WTC11 (cell line): ENCODE results near the gene PGAP6. TPM values are rescaled to one million over a fixed set of nuclear protein-coding genes. Genes with fewer than 3 reads are reported as not detected.
A peak's percentile ranks its signal among the peaks of the same experiment; 100 is the strongest.

Experiments
- ATAC-seq: fragments of 200-7000 bp; cut with Tn5 transposase; 2 replicates; pipeline ENCODE4 v1.10.0; 2021; ENCODE audit warnings: mild to moderate bottlenecking, moderate library complexity
- CTCF ChIA-PET: fragments of 300-600 bp; sonication (Branson Sonifier 250); formaldehyde crosslinking; loops from one replicate; lab custom pipeline; 2021; ENCODE audit warnings: antibody characterized with exemption; lab: Charles Lee
- POLR2A ChIA-PET: fragments of 350-600 bp; sonication (Branson Sonifier 250); formaldehyde crosslinking; loops from one replicate; lab custom pipeline; 2021; ENCODE audit warnings: antibody characterized with exemption; lab: Charles Lee
- DNase-seq: peaks from one replicate; pipeline ENCODE4 v3.0.0; 2021; ENCODE audit warnings: low spot score
- H3K27ac Mint-ChIP-seq: 2 replicates; pipeline ENCODE4 v1.8.0; 2021; ENCODE audit warnings: mixed read lengths
- H3K27me3 Mint-ChIP-seq: 2 replicates; pipeline ENCODE4 v1.8.0; 2021; ENCODE audit warnings: low read depth, mild to moderate bottlenecking, moderate library complexity, mixed read lengths
- H3K36me3 Mint-ChIP-seq: 2 replicates; pipeline ENCODE4 v1.8.0; 2021; ENCODE audit warnings: mixed read lengths
- H3K4me1 Mint-ChIP-seq: 2 replicates; pipeline ENCODE4 v1.8.0; 2022; ENCODE audit warnings: mixed read lengths
- H3K4me3 Mint-ChIP-seq: 2 replicates; pipeline ENCODE4 v1.8.0; 2021; ENCODE audit warnings: mild to moderate bottlenecking, moderate library complexity, mixed read lengths
- H3K9me3 Mint-ChIP-seq: 2 replicates; pipeline ENCODE4 v1.8.0; 2021; ENCODE audit warnings: mixed read lengths
- EMX1 ChIP-seq: fragments of 250-450 bp; sonication (Bioruptor Pico); IDR thresholded peaks from 2 replicates; pipeline ENCODE4 v1.8.0; 2021; ENCODE audit warnings: mild to moderate bottlenecking
- FOXP1 ChIP-seq: sonication (generic); formaldehyde crosslinking; IDR thresholded peaks from 2 replicates; pipeline ENCODE4 v1.8.0; 2022; ENCODE audit warnings: missing genetic modification reagents, mild to moderate bottlenecking, moderate library complexity, borderline replicate concordance
- IRF2 ChIP-seq: sonication (generic); formaldehyde crosslinking; IDR thresholded peaks from 2 replicates; pipeline ENCODE4 v1.8.0; 2022; ENCODE audit warnings: low read depth, missing genetic modification reagents, borderline replicate concordance
- JUN ChIP-seq: sonication (generic); formaldehyde crosslinking; IDR thresholded peaks from 2 replicates; pipeline ENCODE4 v1.8.0; 2023; ENCODE audit warnings: mild to moderate bottlenecking, missing genetic modification reagents
- NFATC4 ChIP-seq: fragments of 250-450 bp; sonication (Bioruptor Pico); IDR thresholded peaks from 2 replicates; pipeline ENCODE4 v1.9.0; 2021; ENCODE audit warnings: mild to moderate bottlenecking
- NFE2L1 ChIP-seq: sonication (generic); formaldehyde crosslinking; IDR thresholded peaks from 2 replicates; pipeline ENCODE4 v1.8.1; 2023; ENCODE audit warnings: missing genetic modification reagents
- NR3C1 ChIP-seq: sonication (generic); formaldehyde crosslinking; conservative IDR thresholded peaks from 2 replicates; pipeline ENCODE4 v1.8.1; 2023; ENCODE audit warnings: low read depth, mild to moderate bottlenecking, missing genetic modification reagents
- OVOL2 ChIP-seq: fragments of 250-450 bp; sonication (Bioruptor Pico); IDR thresholded peaks from 2 replicates; pipeline ENCODE4 v1.9.0; 2021; ENCODE audit warnings: mild to moderate bottlenecking, borderline replicate concordance
- RELA ChIP-seq: sonication (generic); formaldehyde crosslinking; IDR thresholded peaks from 2 replicates; pipeline ENCODE4 v1.8.1; 2022; ENCODE audit warnings: missing genetic modification reagents, mild to moderate bottlenecking, borderline replicate concordance
- SOX15 ChIP-seq: fragments of 250-450 bp; sonication (Bioruptor Pico); IDR thresholded peaks from 2 replicates; pipeline ENCODE4 v1.9.0; 2021; ENCODE audit warnings: mild to moderate bottlenecking
- ZNF671 ChIP-seq: fragments of 250-450 bp; sonication (Bioruptor Pico); IDR thresholded peaks from 2 replicates; pipeline ENCODE4 v1.8.0; 2021; ENCODE audit warnings: mild to moderate bottlenecking
- total RNA-seq: library from RNA; stranded (reverse); gene quantifications from 3 replicates; pipeline ENCODE4 v1.2.3, GENCODE V29; 2021
- TF ChIP-seq, protein P1 (sequence below): fragments of 250-450 bp; sonication (Bioruptor Pico); IDR thresholded peaks from 2 replicates; pipeline ENCODE4 v1.9.0; 2021; ENCODE audit warnings: mild to moderate bottlenecking
- TF ChIP-seq, protein P2 (sequence below): sonication (generic); formaldehyde crosslinking; IDR thresholded peaks from 2 replicates; pipeline ENCODE4 v1.8.0; 2022; ENCODE audit warnings: mild to moderate bottlenecking, missing genetic modification reagents
- TF ChIP-seq, protein P3 (sequence below): sonication (generic); formaldehyde crosslinking; IDR thresholded peaks from 2 replicates; pipeline ENCODE4 v1.8.1; 2023; ENCODE audit warnings: mild to moderate bottlenecking, moderate library complexity, missing genetic modification reagents
- TF ChIP-seq, protein P4 (sequence below): sonication (generic); formaldehyde crosslinking; IDR thresholded peaks from 2 replicates; pipeline ENCODE4 v1.8.1; 2022; ENCODE audit warnings: mild to moderate bottlenecking, moderate library complexity, missing genetic modification reagents
- TF ChIP-seq, protein P5 (sequence below): sonication (generic); formaldehyde crosslinking; IDR thresholded peaks from 2 replicates; pipeline ENCODE4 v1.8.1; 2023; ENCODE audit warnings: mild to moderate bottlenecking, missing genetic modification reagents
- TF ChIP-seq, protein P6 (sequence below): sonication (generic); formaldehyde crosslinking; IDR thresholded peaks from 2 replicates; pipeline ENCODE4 v1.8.1; 2022; ENCODE audit warnings: low read depth, mild to moderate bottlenecking, moderate library complexity, missing genetic modification reagents, borderline replicate concordance

The PGAP6 gene
- total RNA-seq, 1 experiment from 2014 or later, result 108 TPM

DNA sequence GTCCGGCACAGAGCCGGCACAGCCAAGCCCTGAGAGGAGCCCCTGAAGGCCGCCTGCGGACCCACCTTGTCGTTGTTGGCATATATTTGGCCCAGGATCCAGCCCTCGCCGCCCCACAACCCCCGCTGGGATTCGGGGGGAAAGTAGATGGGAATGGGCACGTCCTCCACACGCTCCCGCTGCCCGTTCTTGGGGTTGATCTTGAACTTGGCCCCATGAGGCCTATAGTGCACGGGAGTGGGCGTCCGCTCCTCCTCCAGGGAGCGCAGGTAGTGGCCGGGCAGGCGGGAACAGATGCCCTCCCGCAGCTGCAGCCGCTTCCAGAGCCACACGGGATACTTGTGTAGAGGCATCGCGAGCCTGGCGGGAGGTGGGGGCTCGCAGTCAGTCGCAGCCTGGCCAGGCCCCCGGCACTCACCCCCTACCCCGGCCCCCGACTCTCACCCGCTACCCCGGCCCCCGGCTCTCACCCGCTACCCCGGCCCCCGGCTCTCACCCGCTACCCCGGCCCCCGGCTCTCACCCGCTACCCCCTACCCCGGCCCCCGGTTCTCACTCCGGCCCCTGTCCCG, 11.8 kb downstream of the PGAP6 start:
- no peak for DNase-seq
- peak overlapping the region; percentile 78 for H3K4me3 Mint-ChIP-seq
- peaks cover 11% of the 10 kb centered on the region for H3K4me1 Mint-ChIP-seq
- CTCF ChIA-PET, result interaction anchor here (0.6 to 3.4 kb wide), 11 partner anchors 8 to 279 kb away, joined by 3 to 30 read pairs (median 4); partner anchors contain the start of genes AXIN1 and RAB11FIP3
- no peak overlapping the region for H3K27ac Mint-ChIP-seq
- H3K27me3 Mint-ChIP-seq, result no peaks in the 10 kb centered on the region
- H3K9me3 Mint-ChIP-seq, result no peaks in the 10 kb centered on the region
- no peak for TF ChIP-seq RELA (CRISPR knock-in tag)
- TF ChIP-seq, protein P1, sequence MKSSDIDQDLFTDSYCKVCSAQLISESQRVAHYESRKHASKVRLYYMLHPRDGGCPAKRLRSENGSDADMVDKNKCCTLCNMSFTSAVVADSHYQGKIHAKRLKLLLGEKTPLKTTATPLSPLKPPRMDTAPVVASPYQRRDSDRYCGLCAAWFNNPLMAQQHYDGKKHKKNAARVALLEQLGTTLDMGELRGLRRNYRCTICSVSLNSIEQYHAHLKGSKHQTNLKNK (CRISPR knock-in tag), result peak; percentile 40; the same call in 1 of the 2 replicates
- peak; percentile 26 for TF ChIP-seq EMX1 (CRISPR knock-in tag)
- TF ChIP-seq IRF2 (CRISPR knock-in tag), result no peak
- peak; percentile 42 for ATAC-seq
- peaks cover 23% of the 10 kb centered on the region for H3K36me3 Mint-ChIP-seq
- POLR2A ChIA-PET, result interaction anchor here (1.0 to 1.6 kb wide), 3 partner anchors 9 to 14 kb away, joined by 3 to 4 read pairs (median 3); no protein-coding TSS in a partner anchor

DNA sequence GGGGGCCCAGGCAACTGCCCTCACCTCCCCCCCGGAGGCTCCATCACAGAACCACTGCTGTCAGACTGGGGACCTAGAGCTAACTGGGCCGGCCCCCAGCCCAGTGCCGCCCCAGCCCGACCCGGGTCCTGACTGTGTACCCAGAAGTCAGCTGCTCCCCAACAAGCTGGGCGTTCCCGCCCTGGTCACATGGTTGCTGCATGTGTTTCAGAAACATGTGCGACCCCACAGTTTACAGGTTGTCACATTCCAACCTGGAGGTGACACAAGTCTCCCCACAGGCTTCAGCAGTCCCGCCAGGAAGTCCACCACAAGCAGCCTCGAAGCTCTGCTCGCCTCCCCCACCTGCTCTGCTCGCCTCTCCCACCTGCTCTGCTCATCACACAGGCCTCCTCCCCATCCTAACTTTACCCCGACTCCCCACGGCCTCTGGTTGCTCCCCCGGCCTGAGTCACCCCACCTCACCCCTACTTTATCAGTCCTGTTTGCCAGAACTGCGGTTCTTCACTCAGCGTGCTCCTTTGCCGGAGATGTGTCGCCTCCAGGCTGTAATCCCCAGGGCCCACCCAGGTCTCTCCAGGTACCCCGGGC, 12.4 kb downstream of the PGAP6 start:
- CTCF ChIA-PET, result interaction anchor here (1.0 to 3.4 kb wide), 4 partner anchors 7 to 210 kb away, joined by 3 to 30 read pairs (median 4); partner anchors contain the start of genes AXIN1 and RAB11FIP3
- Mint-ChIP-seq H3K4me3 (peak overlapping the region; percentile 78), H3K4me1 (peaks cover 11% of the 10 kb centered on the region), H3K27ac (no peak overlapping the region; the same call in 1 of the 2 replicates), H3K36me3 (peaks cover 23% of the 10 kb centered on the region), H3K9me3 (no peaks in the 10 kb centered on the region), H3K27me3 (no peaks in the 10 kb centered on the region)
- POLR2A ChIA-PET, result interaction anchor here (1.6 kb wide), 1 partner anchor 10 kb away, joined by 4 read pairs; no protein-coding TSS in a partner anchor
- DNase-seq (no peak), ATAC-seq (no peak)
- TF ChIP-seq ZNF671 (CRISPR knock-in tag), result no peak
- TF ChIP-seq, protein P2, sequence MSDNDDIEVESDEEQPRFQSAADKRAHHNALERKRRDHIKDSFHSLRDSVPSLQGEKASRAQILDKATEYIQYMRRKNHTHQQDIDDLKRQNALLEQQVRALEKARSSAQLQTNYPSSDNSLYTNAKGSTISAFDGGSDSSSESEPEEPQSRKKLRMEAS (CRISPR knock-in tag), result 0 out of 2 replicates have a peak, but pooled peaks have one; percentile 7

DNA sequence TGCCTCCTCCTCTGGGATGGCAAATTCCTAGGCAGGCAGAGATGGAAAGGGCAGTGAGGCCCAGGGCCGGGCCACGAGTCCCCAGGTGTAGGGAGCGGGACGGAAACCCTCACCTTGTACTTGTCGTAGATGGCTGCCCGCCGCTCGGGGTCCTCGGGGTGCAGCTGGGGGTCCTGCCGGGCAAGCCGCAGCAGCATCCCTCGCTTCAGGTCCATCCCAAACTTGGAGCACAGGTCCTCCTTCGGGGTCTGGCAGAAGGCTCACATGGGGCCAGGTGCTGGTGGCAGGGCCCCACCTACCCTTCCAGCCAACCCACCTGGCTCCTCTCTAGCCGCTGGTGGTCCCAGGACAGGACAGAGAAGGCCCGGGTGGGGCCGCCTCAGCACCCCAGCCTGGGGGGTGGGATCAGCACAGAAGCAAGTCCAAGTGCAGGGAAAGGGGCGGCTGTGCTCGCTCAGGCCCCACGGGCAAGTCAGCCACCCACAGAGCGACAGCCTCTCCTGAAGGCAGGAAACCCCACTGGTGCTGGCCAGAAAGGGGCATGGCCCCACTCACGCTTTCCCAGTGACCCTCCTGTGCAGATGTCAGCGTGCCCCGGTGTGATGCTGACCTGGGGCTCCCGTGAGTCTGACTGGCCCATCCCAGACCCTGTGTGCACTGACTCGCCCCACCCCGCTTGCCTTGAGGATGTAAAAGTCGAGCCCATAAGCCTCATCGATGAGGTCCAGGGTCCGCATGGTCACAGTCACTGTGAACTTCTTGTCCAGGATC, 13.2 kb downstream of the PGAP6 start:
- no peak for ATAC-seq
- Mint-ChIP-seq H3K4me1 (peaks cover 11% of the 10 kb centered on the region), H3K9me3 (no peaks in the 10 kb centered on the region), H3K4me3 (no peak overlapping the region), H3K36me3 (peaks cover 22% of the 10 kb centered on the region), H3K27ac (no peak overlapping the region; the same call in 1 of the 2 replicates), H3K27me3 (no peaks in the 10 kb centered on the region)
- no peak for TF ChIP-seq NFATC4 (CRISPR knock-in tag)
- no peak for TF ChIP-seq NR3C1
- ChIA-PET CTCF (interaction anchor here (1.0 to 1.1 kb wide), 2 partner anchors 16 to 211 kb away, joined by 3 to 5 read pairs; partner anchors contain the start of gene AXIN1), POLR2A (no interaction called here)
- no peak for DNase-seq

DNA sequence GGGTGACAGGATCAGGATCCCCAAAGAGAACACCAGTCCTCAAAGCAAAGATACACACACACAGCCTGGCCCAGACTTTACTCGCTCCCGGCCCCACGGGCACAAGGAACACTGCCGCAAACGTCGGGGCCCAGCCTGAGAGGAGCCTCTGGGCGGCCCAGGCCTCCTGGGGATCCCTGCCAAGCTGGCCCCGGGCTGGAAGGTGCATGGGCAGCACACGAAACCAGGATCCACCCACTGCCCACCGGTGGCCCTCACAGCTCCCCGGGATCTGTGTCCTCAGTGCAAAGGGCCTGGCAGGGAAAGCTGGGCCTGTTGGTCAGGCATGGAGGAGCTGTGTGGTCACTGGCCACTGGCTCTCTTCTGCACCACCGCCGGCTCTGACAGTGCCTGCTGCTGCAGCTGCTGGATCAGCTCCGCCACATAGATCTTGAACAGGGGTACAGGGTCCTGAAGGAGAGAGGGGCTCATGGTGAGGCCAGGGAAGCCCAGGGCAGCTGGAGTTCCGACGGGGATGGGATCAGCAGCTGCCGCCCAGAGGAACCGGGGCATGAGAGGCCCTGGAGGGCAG, 14.4 kb downstream of the PGAP6 start:
- ATAC-seq (no peak), DNase-seq (no peak)
- Mint-ChIP-seq H3K27ac (peak overlapping the region; percentile 53; the same call in 1 of the 2 replicates), H3K36me3 (peaks cover 19% of the 10 kb centered on the region), H3K4me1 (peaks cover 11% of the 10 kb centered on the region), H3K4me3 (no peak overlapping the region), H3K27me3 (no peaks in the 10 kb centered on the region), H3K9me3 (no peaks in the 10 kb centered on the region)
- ChIA-PET POLR2A (no interaction called here), CTCF (interaction anchor here (1.1 kb wide), 1 partner anchor 14 kb away, joined by 4 read pairs; no protein-coding TSS in a partner anchor)
- TF ChIP-seq, protein P3, sequence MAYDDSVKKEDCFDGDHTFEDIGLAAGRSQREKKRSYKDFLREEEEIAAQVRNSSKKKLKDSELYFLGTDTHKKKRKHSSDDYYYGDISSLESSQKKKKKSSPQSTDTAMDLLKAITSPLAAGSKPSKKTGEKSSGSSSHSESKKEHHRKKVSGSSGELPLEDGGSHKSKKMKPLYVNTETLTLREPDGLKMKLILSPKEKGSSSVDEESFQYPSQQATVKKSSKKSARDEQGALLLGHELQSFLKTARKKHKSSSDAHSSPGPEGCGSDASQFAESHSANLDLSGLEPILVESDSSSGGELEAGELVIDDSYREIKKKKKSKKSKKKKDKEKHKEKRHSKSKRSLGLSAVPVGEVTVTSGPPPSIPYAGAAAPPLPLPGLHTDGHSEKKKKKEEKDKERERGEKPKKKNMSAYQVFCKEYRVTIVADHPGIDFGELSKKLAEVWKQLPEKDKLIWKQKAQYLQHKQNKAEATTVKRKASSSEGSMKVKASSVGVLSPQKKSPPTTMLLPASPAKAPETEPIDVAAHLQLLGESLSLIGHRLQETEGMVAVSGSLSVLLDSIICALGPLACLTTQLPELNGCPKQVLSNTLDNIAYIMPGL (CRISPR knock-in tag), result no peak
- TF ChIP-seq, protein P4, sequence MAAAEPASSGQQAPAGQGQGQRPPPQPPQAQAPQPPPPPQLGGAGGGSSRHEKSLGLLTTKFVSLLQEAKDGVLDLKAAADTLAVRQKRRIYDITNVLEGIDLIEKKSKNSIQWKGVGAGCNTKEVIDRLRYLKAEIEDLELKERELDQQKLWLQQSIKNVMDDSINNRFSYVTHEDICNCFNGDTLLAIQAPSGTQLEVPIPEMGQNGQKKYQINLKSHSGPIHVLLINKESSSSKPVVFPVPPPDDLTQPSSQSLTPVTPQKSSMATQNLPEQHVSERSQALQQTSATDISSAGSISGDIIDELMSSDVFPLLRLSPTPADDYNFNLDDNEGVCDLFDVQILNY (CRISPR knock-in tag), result no peak
- TF ChIP-seq SOX15 (CRISPR knock-in tag), result no peak
- no peak for TF ChIP-seq NFE2L1 (CRISPR knock-in tag)
- no peak for TF ChIP-seq JUN (CRISPR knock-in tag)
- TF ChIP-seq, protein P5, sequence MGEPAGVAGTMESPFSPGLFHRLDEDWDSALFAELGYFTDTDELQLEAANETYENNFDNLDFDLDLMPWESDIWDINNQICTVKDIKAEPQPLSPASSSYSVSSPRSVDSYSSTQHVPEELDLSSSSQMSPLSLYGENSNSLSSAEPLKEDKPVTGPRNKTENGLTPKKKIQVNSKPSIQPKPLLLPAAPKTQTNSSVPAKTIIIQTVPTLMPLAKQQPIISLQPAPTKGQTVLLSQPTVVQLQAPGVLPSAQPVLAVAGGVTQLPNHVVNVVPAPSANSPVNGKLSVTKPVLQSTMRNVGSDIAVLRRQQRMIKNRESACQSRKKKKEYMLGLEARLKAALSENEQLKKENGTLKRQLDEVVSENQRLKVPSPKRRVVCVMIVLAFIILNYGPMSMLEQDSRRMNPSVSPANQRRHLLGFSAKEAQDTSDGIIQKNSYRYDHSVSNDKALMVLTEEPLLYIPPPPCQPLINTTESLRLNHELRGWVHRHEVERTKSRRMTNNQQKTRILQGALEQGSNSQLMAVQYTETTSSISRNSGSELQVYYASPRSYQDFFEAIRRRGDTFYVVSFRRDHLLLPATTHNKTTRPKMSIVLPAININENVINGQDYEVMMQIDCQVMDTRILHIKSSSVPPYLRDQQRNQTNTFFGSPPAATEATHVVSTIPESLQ (CRISPR knock-in tag), result no peak
- no peak for TF ChIP-seq FOXP1 (CRISPR knock-in tag)
- TF ChIP-seq, protein P6, sequence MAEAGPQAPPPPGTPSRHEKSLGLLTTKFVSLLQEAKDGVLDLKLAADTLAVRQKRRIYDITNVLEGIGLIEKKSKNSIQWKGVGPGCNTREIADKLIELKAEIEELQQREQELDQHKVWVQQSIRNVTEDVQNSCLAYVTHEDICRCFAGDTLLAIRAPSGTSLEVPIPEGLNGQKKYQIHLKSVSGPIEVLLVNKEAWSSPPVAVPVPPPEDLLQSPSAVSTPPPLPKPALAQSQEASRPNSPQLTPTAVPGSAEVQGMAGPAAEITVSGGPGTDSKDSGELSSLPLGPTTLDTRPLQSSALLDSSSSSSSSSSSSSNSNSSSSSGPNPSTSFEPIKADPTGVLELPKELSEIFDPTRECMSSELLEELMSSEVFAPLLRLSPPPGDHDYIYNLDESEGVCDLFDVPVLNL (CRISPR knock-in tag), result no peak
- no peak for TF ChIP-seq OVOL2 (CRISPR knock-in tag)
